ENCODE data around the gene RAI1.
A peak's percentile ranks its signal among the peaks of the same experiment; 100 is the strongest.
"Not testable (repeated sequence)": the region's sequence is repeated elsewhere in the genome, so short reads cannot be mapped to it uniquely, and the experiment has no call there.

RAI1 gene

GRCh38 chr17:17680477-17681186 is 626 bp upstream of the RAI1 start:
- Histone ChIP-seq H3K27me3 (ENCODE audit: control insufficient read depth, insufficient read depth, low read length) (peaks cover 69% of the 10 kb centered on the region), H3K9me3 (ENCODE audit: control insufficient read depth, insufficient read depth, low read length) (no peaks in the 10 kb centered on the region), H3K4me1 (ENCODE audit: control insufficient read depth, insufficient read depth, low read length) (peaks cover 7% of the 10 kb centered on the region), H3K27ac (ENCODE audit: low read length) (no peak overlapping the region), H3K36me3 (ENCODE audit: control insufficient read depth, insufficient read depth, low read length) (no peaks in the 10 kb centered on the region; the same call in 1 of the 2 replicates), H3K4me3 (ENCODE audit: low read length) (no peak overlapping the region; the same call in 1 of the 2 replicates)
- WGBS (ENCODE audit: insufficient coverage, insufficient read length), result no CpG with 5 or more reads among the region's 12 CpGs
- DNase-seq (ENCODE audit: low read depth, low spot score), result no peak

GRCh38 chr17:17681744-17682292 is 560 bp downstream of the RAI1 start:
- Histone ChIP-seq H3K27me3 (ENCODE audit: control insufficient read depth, insufficient read depth, low read length) (peaks cover 76% of the 10 kb centered on the region), H3K4me1 (ENCODE audit: control insufficient read depth, insufficient read depth, low read length) (peaks cover 12% of the 10 kb centered on the region)
- no peak for DNase-seq (ENCODE audit: low read depth, low spot score)

GRCh38 chr17:17682293-17682736 is 1.1 kb downstream of the RAI1 start:
- Histone ChIP-seq H3K4me3 (ENCODE audit: low read length) (peak overlapping the region; percentile 46; the same call in 1 of the 2 replicates), H3K27me3 (ENCODE audit: control insufficient read depth, insufficient read depth, low read length) (peaks cover 77% of the 10 kb centered on the region), H3K4me1 (ENCODE audit: control insufficient read depth, insufficient read depth, low read length) (peaks cover 12% of the 10 kb centered on the region), H3K36me3 (ENCODE audit: control insufficient read depth, insufficient read depth, low read length) (no peaks in the 10 kb centered on the region; the same call in 1 of the 2 replicates), H3K27ac (ENCODE audit: low read length) (no peak overlapping the region), H3K9me3 (ENCODE audit: control insufficient read depth, insufficient read depth, low read length) (no peaks in the 10 kb centered on the region)
- WGBS (ENCODE audit: insufficient coverage, insufficient read length), result no CpG with 5 or more reads among the region's 49 CpGs
- no peak for DNase-seq (ENCODE audit: low read depth, low spot score)

More at GRCh38 chr17:17681744-17682292, 560 bp downstream of the RAI1 start:
- WGBS (ENCODE audit: insufficient coverage, insufficient read length), result no CpG with 5 or more reads among the region's 68 CpGs
- Histone ChIP-seq H3K36me3 (ENCODE audit: control insufficient read depth, insufficient read depth, low read length) (no peaks in the 10 kb centered on the region; the same call in 1 of the 2 replicates), H3K27ac (ENCODE audit: low read length) (no peak overlapping the region), H3K9me3 (ENCODE audit: control insufficient read depth, insufficient read depth, low read length) (no peaks in the 10 kb centered on the region), H3K4me3 (ENCODE audit: low read length) (peak overlapping the region; percentile 46; the same call in 1 of the 2 replicates)

- WGBS (ENCODE audit: insufficient coverage, insufficient read length), result no CpG with 5 or more reads among the region's 57 CpGs
- H3K27me3 ChIP-seq (ENCODE audit: control insufficient read depth, insufficient read depth, low read length), result peaks cover 76% of the 10 kb centered on the region
- DNase-seq (ENCODE audit: low read depth, low spot score), result no peak
Measured at GRCh38 chr17:17682737-17683680, 1.8 kb downstream of the RAI1 start.

GRCh38 chr17:17683710-17684365 is 2.6 kb downstream of the RAI1 start:
- Histone ChIP-seq H3K36me3 (ENCODE audit: control insufficient read depth, insufficient read depth, low read length) (no peaks in the 10 kb centered on the region; the same call in 1 of the 2 replicates), H3K27ac (ENCODE audit: low read length) (no peak overlapping the region), H3K4me3 (ENCODE audit: low read length) (no peak overlapping the region), H3K27me3 (ENCODE audit: control insufficient read depth, insufficient read depth, low read length) (peaks cover 69% of the 10 kb centered on the region), H3K9me3 (ENCODE audit: control insufficient read depth, insufficient read depth, low read length) (no peaks in the 10 kb centered on the region), H3K4me1 (ENCODE audit: control insufficient read depth, insufficient read depth, low read length) (peaks cover 12% of the 10 kb centered on the region)
- DNase-seq (ENCODE audit: low read depth, low spot score), result no peak
- WGBS (ENCODE audit: insufficient coverage, insufficient read length), result no CpG with 5 or more reads among the region's 7 CpGs

More at GRCh38 chr17:17682737-17683680, 1.8 kb downstream of the RAI1 start:
- H3K4me3 ChIP-seq (ENCODE audit: low read length), result peak overlapping the region; percentile 33; the same call in 1 of the 2 replicates
- no peaks in the 10 kb centered on the region; the same call in 1 of the 2 replicates for H3K36me3 ChIP-seq (ENCODE audit: control insufficient read depth, insufficient read depth, low read length)
- H3K4me1 ChIP-seq (ENCODE audit: control insufficient read depth, insufficient read depth, low read length), result peaks cover 12% of the 10 kb centered on the region
- no peaks in the 10 kb centered on the region for H3K9me3 ChIP-seq (ENCODE audit: control insufficient read depth, insufficient read depth, low read length)
- H3K27ac ChIP-seq (ENCODE audit: low read length), result no peak overlapping the region

- no peak overlapping the region for H3K27ac ChIP-seq (ENCODE audit: low read length)
- H3K9me3 ChIP-seq (ENCODE audit: control insufficient read depth, insufficient read depth, low read length), result no peaks in the 10 kb centered on the region
- DNase-seq (ENCODE audit: low read depth, low spot score), result no peak
- no CpG with 5 or more reads among the region's 15 CpGs for WGBS (ENCODE audit: insufficient coverage, insufficient read length)
- H3K36me3 ChIP-seq (ENCODE audit: control insufficient read depth, insufficient read depth, low read length), result no peaks in the 10 kb centered on the region; the same call in 1 of the 2 replicates
- peaks cover 12% of the 10 kb centered on the region for H3K4me1 ChIP-seq (ENCODE audit: control insufficient read depth, insufficient read depth, low read length)
- no peak overlapping the region for H3K4me3 ChIP-seq (ENCODE audit: low read length)
- H3K27me3 ChIP-seq (ENCODE audit: control insufficient read depth, insufficient read depth, low read length), result peaks cover 59% of the 10 kb centered on the region
Measured at GRCh38 chr17:17684906-17685774, 3.9 kb downstream of the RAI1 start.

DNA sequence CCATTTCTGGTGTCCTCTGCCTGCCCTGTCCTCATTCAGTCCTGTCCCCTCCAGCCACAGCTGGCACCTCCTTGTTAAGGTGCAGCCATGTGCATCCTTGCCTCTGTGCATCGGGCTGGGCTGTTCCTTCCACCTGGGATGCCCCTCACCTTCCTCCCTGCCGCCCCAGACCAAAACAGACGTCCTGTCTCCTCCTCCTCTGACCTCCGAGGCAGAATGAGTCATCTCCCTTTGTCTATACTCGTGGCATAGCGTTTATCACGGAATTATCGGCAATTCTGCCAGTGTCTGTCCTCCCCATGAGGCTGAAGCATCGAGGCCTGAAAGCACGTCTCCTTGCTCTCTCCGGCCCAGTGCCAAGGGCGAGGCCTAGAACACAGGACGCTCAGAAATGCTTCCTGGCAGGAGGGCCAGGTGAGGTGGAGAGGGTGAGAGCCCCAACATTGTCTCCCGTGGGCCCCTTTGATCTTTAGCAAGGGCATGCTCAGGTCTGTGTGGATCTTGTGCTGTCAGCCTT is 4.6 kb downstream of the RAI1 start:
- Histone ChIP-seq H3K27ac (ENCODE audit: low read length) (no peak overlapping the region), H3K36me3 (ENCODE audit: control insufficient read depth, insufficient read depth, low read length) (no peaks in the 10 kb centered on the region; the same call in 1 of the 2 replicates), H3K9me3 (ENCODE audit: control insufficient read depth, insufficient read depth, low read length) (no peaks in the 10 kb centered on the region), H3K4me3 (ENCODE audit: low read length) (no peak overlapping the region), H3K4me1 (ENCODE audit: control insufficient read depth, insufficient read depth, low read length) (peaks cover 12% of the 10 kb centered on the region), H3K27me3 (ENCODE audit: control insufficient read depth, insufficient read depth, low read length) (peaks cover 52% of the 10 kb centered on the region)
- DNase-seq (ENCODE audit: low read depth, low spot score), result no peak
- WGBS (ENCODE audit: insufficient coverage, insufficient read length), result no CpG with 5 or more reads among the region's 14 CpGs

DNA sequence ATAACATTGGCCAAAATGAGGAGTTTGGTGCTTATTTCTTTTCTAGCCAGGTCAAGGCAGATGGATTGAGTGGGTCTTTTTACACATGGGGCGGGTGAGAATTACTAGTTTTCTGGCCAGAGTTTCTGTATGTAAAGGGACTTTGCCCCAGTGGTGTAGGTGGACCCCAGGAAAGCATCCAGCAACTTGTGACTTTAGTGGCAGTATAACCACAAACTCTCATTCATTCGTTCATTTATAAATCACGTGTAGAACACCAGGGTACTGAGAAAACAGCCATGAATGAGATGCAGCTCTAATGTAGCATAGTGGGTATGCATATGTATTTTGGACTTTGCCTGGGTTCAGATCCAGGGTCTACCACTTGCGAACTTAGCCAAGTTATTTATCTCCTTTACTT is 8.1 kb downstream of the RAI1 start:
- no peak for DNase-seq (ENCODE audit: low read depth, low spot score)
- Histone ChIP-seq H3K27ac (ENCODE audit: low read length) (no peak overlapping the region), H3K4me3 (ENCODE audit: low read length) (no peak overlapping the region), H3K36me3 (ENCODE audit: control insufficient read depth, insufficient read depth, low read length) (no peaks in the 10 kb centered on the region), H3K4me1 (ENCODE audit: control insufficient read depth, insufficient read depth, low read length) (peaks cover 27% of the 10 kb centered on the region), H3K27me3 (ENCODE audit: control insufficient read depth, insufficient read depth, low read length) (peaks cover 24% of the 10 kb centered on the region), H3K9me3 (ENCODE audit: control insufficient read depth, insufficient read depth, low read length) (no peaks in the 10 kb centered on the region)
- no CpG with 5 or more reads among the region's 4 CpGs for WGBS (ENCODE audit: insufficient coverage, insufficient read length)

- WGBS (ENCODE audit: insufficient coverage, insufficient read length), result no CpG with 5 or more reads among the region's 7 CpGs
- H3K4me3 ChIP-seq (ENCODE audit: low read length); DNase-seq (ENCODE audit: low read depth, low spot score); H3K36me3 ChIP-seq (ENCODE audit: control insufficient read depth, insufficient read depth, low read length); H3K27ac ChIP-seq (ENCODE audit: low read length); H3K9me3 ChIP-seq (ENCODE audit: control insufficient read depth, insufficient read depth, low read length): not testable (repeated sequence)
- Histone ChIP-seq H3K27me3 (ENCODE audit: control insufficient read depth, insufficient read depth, low read length) (peaks cover 17% of the 10 kb centered on the region), H3K4me1 (ENCODE audit: control insufficient read depth, insufficient read depth, low read length) (peaks cover 25% of the 10 kb centered on the region)
Measured at GRCh38 chr17:17690233-17690632, 9.0 kb downstream of the RAI1 start.
